GM12878 (cell line): Measurements from ENCODE around the gene OPCML.

ENCODE experiments used
- GABPA ChIP-seq: IDR thresholded peaks from 2 replicates; pipeline ENCODE4 v1.6.1; 2014; ENCODE audit warnings: antibody characterized with exemption, low read depth, mild to moderate bottlenecking, inconsistent platforms
- NRF1 ChIP-seq: conservative IDR thresholded peaks from 2 replicates; pipeline ENCODE4 v1.6.1; 2011; ENCODE audit warnings: mild to moderate bottlenecking, low read depth, low read length, improper control_type of control experiment
- POLR2A ChIP-seq: IDR thresholded peaks from 2 replicates; pipeline ENCODE4 v1.6.1; 2011; ENCODE audit warnings: low read depth, mild to moderate bottlenecking, low read length

GRCh38 chr11:133425245-133425644 lies 107.1 kb downstream of the OPCML start:
- no peak for TF ChIP-seq POLR2A
- TF ChIP-seq NRF1 = no peak
- no peak for TF ChIP-seq GABPA
